ENCODE data around the gene KLK15.
"Not testable (repeated sequence)": the region's sequence is repeated elsewhere in the genome, so short reads cannot be mapped to it uniquely, and the experiment has no call there.

KLK15 gene

DNA sequence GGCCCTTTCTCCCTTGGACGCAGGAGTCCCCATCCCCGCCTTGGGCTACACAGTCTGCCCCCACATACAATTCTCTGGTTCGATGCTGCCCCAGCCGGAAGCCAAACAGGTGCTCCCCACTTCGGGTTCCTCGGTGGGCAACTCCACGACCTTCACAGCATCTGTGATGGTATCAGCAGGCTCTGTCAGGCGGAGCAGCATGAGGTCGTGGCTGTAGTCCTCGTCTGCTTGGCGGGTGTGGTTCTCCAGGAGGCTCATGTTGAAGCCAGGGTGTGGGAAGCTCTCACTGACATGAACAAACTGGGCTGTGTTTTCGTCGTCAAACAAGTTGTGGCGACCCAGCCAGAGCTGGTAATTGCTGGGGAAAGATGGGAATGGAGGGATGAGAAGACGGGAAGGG is 13.3 kb downstream of the KLK15 start:
- no peak for DNase-seq

DNA sequence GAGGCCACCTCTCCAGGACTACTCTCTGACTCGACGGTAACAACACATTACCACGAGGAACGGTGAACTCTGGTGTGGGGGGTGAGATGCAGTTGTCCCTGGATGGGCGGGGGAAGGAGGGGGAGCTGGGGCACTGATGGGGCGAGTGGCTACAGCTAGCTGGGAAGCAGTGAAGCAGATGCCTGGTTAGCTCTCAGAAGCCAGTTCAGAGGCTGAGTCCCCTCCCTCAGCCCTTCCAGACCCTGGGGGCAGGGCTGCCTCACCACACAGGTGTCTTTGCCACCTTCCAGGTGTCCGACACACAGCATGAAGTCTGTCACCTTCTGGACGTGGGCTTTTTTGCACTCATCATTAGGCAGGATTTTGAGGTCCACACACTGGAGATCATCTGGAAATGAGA is 13.7 kb downstream of the KLK15 start:
- no peak for DNase-seq

DNA sequence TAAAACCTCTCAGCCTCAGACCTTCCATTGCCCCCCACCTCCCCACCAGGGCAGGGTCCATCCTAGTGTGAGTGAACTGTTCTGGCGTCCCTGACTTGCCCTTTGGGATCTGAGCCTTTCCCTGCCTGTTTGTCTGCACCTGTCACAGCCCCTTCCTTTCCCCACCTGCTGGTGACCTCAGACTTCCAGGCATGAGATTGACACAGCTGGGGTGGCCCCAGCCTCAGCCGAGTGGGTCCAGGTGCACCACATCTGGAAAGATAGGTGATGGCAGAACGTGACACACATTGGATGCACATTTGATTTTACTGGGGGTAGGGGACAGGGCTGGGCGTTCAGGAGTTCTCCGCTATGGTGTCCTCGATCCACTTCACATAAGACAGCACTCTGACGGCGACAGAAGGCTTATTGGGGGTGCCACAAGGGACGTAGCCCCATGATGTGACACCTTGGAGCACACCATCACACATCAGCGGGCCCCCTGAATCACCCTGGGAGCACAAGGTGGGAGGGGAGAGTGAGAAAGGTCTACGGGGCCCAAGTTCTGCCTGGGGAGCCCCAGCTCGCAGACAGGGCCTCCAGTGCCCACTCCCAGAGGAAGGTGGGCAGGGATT is 14.4 kb downstream of the KLK15 start:
- DNase-seq: no peak

DNA sequence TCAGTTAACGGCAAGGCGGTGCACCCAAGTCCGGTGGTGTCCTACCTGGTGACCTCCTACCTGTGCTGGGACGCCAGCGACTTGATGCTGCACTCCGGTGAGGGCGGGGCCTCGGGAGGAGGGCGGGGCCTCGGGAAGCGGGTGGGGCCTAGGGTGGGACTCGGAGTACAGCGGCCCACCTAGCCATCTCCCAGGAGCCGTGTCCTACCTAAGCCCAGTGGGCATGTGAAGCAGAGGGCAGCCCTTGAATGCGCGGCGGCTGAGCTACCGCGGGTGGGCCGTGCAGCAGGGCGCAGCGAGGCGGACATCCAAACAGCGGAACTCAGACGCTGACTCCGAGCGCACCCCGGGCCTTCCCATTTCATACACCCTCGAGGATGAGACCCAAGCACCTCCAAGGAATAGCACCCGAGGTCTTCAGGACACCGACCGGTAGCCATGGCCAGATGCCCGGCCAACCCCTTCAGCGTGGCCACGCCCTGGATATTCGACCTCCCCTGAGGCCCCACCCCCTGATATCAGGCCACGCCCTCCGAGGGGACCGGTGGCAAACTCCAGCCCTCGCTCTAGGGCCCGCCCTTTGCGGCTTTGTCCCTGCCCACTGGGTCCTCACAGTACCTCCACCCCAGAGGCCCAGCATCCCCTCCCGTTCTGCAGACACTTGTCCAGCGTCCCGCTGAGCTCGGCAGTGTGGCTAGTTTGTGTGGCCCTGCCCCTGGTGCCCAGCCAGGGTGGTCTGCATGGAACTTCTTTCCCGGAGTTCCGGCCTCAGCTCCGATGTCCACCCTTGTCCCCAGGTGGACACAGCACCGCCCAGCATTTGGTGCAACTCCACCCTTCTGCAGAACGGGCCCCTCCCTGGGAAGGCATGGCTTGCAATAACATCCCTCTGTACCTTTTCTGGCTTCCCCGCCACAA is 15.2 kb downstream of the KLK15 start:
- DNase-seq: peak; percentile 51 to 71

DNA sequence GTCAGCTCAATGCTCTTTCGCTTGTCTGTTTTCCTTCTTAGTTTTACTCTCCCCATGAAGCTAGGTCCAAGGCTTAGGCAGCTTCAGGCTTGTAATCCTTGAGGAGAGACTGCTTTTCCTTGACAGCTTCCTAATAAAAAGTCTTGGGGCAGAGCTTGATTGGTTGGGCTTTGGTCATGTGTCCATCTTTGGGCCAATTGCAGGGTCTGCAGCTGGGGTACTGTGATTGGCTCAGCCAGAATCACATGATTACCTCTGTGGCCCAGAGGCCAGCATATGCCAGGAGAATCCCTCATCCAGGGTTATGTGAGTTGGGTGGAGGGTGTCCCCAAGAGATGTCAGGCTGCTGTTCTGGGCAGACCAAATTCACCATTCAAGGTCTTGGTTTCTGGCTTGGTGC is 17.9 kb downstream of the KLK15 start:
- no peak for DNase-seq

DNA sequence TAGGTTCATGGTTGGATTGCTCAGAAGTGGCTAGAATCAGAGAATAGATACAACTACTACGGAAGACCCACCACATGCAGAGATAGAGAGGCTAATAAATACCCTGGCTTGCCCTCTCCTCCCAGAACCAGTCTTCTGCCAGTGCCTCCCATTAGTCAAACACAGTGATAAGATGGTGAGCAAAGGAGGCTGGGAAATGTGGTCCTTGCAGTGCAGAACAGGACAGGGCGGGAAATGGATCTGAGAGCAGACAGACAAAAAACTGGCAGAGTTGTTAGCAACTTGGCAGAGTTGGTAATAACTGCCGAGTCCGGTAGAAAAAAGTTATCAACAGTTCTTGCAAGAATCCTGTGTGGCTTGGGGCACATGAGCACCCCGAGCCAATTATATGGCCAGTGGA is 18.5 kb downstream of the KLK15 start:
- no peak for DNase-seq

DNA sequence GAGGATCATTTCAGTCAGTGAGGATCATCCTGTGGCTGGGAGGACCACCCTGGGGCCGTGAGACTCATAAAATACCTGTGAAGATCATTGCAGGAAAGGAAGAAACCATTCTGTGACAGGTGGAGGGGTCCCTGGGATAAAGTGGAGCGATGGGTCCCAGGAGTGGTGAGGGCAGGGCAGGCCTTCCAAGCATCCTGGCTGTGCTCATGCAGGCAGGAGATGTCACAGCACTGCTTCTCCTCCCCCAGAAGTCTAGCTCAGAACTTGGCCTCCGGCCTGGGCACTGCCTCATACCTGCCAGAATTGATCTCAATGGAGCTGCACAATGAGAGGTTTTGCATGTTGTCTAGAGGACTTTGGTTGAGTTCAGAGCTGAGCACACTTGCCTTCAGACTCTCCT is 20.9 kb downstream of the KLK15 start:
- no peak for DNase-seq

DNA sequence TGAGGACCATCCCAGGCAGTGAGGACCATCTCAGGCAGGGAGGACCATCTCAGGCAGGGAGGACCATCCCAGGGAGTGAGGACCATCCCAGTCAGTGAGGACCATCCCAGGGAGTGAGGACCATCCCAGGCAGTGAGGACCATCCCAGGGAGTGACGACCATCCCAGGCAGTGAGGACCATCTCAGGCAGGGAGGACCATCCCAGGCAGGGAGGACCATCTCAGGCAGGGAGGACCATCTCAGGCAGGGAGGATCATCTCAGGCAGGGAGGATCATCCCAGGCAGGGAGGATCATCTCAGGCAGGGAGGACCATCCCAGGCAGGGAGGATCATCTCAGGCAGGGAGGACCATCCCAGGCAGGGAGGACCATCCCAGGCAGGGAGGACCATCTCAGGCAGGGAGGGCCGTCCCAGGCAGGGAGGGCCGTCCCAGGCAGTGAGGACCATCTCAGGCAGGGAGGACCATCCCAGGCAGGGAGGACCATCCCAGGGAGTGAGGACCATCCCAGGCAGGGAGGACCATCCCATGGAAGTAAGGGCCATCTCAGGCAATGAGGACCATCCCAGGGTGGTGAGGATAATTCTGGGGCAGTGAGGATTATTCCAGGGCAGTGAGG is 21.6 kb downstream of the KLK15 start:
- not testable (repeated sequence) for DNase-seq

DNA sequence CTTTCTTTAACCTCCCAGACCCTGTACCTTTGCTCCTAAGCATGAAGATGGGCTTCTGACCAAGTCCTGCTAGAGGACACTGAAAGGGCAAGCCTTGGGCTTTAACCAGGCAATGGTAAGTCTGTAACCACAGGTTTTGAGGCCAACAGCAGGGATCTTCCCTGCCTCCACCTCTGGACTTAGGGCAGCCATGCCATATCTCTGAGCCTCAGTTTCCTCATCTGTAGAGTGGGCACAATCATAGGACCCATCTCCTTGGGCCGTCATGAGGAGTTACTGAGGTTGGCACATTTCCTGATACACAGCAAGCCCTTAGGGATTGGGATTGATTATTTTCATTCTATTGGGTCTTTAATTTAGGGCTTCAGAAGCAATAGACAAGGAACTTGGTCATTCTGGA is 24.5 kb downstream of the KLK15 start:
- DNase-seq: no peak

DNA sequence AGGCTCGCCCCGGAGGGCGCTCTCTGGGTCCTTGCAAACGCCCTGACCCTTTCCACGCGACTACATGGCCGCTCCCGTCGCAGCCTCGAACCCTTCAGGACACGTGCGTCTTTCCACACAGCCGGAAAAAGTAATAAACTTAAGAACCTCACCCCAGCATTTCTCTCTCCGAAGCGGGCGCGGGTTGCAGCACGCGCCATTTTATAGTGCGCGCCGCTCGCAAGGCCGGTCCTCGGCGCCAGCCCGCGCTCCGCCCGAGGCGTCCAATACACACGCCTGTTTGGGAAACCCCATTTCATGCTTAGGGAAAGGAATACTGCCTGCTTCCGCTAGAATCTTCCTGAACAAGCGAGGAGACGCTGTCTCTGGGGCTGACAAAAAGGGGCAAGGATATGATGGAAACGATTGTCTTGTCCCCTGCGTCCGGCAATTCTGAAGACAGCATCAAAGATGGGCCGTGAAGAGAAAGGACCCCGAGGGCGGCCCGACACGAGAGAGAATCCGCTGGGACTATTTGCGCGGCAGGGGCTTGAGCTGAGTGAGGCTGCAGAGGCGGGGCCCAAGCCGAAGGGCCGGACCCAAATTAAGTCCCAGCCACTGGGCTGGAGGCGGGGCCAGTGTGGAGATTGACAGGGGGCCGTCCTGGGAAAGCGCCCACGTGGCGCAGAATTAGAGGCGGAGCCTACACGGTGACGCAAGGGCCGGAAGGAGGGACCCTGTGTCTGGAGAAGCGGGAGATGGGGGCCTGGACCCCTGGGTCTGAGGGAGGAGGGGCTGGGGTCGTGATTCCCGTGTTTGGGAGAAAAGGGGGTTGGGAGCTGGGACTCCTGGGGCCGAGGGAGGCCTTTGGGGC is 28.7 kb downstream of the KLK15 start:
- peak; percentile 99 for DNase-seq

DNA sequence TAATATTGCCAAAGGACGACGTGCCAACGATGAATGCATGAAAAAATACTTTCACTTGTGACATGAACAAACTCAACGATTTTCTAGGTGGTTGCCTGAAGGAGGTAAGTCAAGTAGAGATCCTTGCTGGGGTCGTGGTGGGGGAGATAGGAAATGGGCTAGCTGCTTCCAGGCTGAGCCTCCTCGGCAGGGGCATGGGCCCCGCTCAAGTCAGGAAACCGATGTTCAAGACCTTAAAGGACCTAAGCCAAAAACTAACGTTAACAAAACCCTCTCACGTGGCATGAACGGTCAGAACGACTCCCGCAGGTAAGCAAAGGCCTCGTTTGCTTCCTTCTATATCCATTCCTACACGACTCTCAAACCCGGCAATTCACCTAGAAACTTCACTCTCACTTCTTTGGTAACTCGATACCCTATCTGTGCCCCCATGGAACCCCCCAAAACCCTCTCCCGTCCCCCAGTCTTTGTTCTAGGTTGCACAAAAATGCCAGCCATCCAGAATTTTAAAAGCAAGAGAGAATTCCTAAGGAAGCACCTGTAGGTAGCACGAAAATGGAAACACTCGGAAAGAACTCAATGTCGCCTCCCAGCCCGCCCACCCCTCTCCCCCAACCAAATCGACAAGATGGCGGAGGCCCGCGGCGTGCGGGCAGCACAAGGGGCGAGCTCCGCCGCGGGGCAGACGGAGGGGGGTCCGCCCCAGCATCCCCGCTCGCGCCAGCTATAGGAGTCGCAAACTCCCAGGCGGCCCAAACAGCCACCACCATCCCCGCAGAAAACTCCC is 29.5 kb downstream of the KLK15 start:
- peak in 1 of 2 experiments; percentile 46 for DNase-seq

DNA sequence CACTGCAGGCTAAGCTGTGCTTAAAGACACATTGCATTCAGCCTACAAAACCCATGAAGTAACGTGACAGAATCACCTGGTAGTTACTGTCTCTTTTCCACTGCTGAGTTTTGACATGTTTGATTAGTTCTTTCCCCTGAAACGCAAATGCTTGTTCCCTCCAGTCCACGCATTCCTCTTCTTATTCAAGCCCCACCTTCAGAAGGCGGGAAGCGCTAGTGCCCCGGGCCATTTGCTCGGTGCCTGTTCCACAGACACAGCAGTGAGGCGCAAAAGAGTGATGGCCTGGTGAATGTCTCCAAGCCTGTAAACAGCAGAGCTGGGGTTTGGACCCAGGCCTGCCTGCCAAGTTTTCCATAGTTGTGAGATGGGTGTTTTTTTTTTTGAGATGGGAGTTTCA is 32.3 kb downstream of the KLK15 start:
- no peak for DNase-seq

DNA sequence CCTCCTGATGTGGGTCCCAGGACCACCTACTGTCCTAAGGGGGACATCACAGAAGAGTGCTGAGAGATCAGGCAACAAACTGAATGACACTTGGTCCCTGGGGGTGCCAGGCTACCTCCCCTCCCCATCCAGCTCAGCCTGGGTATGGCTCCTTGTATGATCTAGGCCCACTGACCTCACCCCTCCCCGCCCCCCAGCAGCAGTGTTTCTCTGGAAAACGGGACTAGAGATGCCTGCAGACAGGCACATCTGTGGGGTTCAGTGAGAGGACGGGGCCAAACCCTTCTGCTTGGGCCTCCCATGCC is 33.9 kb downstream of the KLK15 start:
- no peak for DNase-seq

DNA sequence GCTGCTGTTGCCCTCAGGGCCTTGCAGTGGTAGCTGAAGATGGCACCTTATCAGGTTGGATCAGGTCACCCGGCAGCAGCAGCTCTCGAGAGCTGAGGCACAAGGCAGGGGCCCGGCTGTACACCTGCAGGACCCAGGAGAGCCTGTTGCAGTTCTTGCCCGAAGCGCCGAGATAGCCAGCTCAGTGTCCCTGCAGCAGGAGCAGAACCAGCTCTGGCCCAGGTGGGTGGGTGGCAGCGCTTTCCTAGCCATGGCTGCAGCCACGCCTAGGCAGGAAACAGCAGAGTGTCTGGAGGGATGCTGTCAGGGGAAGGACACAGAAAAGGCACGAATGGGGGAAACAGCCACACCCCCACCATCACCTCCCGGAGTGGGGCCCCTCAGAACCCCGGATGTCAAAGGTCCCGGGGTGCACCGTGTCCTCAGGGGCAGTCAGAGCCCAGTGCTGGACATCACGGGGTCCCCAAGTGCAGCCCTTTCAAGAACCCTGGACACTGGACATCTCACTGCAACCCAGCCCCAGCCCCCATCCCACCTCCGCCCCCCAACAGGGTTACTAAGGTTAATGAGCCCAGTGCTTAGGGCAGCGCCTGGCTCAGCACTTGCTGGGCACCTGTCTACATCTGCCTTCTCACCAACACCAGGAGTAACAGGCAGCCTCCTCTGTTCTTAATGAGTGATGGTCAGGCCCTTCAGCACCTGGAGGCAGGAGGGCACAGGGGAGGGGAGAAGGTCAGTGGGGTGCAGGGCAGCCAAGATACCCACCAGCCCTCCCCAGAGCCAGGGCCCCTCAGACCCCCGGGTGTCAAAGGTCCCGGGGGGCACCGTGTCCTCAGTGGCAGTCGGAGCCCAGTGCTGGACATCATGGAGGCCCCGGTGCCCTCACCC is 34.5 kb downstream of the KLK15 start:
- DNase-seq: no peak

DNA sequence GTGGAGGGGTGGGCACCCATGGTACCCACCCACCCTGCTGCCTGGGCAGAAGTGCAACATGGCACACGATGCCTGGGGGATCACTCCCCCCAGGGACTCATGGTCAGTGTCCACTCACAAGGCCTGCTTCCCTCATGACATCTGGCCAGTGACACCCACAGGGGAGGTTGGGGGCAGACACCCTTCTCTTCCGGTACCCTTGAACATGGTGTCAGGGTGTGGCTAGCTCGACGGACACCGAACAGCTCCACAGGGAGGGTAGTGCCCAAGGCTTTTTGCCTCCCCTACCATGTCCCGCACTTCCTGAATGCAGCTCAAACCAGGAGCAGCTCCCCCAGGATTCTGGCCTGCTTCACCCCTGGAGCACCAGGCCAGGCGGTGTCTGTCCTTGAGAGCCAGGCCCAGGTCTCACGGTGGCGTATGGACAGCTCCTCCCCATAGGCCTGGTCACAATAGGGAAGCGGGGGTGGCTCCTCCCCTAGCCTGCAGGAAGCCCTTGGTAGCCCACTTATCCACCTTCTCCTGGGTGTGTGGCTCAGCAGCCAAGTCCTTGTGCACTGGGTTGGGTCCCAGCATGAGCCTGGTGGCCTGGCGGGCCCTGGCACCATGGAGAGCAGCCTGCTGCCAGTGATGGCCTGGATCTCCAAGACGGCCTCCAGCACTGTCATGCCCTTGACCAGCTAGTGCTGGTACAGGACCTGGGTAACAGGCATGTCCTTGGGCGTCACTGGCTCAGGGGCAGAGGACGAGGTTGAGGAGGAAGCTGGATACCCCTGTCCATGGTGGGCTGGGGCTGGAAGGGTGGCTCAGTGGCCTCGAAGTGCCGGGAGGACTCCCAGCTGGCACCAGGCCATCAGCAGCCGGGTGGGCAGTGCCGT is 35.4 kb downstream of the KLK15 start:
- DNase-seq: no peak

DNA sequence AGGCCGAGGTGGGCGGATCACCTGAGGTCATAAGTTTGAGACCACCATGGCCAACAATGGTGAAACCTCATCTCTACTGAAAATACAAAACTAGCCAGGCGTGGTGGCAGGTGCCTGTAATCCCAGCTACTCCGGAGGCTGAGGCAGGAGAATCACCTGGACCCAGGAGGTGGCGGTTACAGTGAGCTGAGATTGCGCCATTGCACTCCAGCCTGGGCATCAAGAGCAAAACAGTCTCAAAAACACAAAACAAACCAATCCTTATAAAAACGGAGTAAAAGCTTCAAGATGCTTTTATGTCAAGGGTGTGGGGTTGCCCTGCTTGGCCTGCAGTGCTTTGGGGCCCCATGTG is 36.0 kb downstream of the KLK15 start:
- no peak for DNase-seq

DNA sequence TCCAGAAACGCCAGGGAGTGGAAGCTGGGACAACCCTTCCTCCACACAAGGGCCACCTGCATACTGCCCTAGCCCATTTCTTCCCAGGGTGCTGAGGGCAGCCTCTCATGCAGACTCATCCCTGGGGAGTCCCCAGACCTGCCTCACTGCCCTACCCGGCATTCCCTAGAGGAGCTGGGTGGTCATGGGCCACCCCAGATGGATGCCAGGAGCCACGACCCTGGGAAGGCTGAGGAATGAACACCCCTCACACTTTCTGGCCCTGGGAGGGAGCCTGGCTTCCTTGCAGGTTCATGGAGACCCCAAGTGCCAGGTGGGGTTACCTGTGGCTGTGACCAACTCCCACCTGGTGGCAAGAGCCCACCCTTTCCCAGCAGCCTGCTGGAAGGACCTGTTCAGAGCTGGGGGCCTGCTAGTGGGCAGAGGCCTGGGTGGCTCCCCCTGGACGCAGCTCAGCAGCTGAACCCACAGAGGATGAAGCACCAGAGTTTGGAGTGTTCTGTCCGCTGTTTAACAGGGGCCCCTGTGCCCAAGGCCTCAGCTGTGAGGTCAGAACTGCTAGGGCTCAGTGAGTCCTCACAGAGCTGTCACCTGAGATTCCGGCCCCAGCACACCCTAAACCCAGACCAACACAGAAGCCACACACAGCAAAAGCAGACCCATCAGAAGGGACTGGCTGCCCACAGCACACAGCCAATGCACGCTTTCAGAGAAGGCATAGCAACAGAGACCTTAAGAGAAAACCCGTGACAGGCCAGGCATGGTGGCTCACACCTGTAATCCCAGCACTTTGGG is 36.5 kb downstream of the KLK15 start:
- DNase-seq: no peak

DNA sequence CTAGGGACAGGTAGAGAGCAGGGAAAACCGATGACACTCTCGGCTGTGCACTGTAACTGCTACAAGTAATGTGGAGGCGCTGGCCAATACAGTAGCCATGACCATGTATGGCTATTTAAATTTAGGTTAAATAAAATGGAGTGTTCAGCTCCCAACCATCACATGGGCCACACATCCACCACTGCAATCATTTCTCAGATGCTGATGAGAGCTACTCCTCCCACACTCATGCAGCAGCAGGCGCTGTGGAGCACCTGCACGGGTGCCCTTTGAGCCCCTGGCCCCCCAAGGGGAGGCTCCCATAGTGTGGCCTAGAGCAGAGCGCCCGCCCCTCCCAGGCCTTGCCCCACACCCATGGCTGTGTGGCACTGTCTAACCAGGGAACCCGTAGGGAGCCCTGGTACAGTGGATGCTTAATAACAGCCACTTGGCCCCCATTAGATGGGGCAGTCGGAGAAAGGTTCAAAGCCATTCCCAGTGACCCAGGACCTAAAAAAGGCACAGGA is 37.2 kb downstream of the KLK15 start:
- peak in 1 of 2 experiments; percentile 31 for DNase-seq

DNA sequence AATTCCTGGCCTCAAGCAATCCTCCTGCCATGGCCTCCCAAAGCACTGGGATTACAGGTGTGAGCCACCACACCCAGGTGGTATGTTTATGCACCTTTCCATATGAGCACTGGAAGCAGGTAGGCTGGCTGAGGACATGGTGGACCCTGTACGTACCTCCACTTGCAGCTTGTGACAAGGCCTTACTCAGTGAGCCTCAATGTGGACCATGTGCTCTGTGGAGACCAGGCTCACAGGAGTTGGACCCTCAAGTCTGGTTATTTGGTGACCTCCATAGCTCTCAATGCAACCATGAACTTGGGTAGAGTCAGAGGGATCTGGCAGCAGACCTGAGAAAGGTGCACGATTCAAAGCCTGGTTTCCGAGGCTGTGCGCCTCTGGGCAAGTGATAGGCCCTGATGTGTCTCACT is 37.7 kb downstream of the KLK15 start:
- no peak for DNase-seq
